Limb (tissue), 2 donors: ENCODE measurements around the gene TBX3.

ENCODE experiments used
- DNase-seq, 2 donors: peaks; one replicate each; pipeline ENCODE4 v3.0.0-alpha.2; 2016; ENCODE audit errors: extremely low spot score in 2 of 2

TBX3 gene

DNA sequence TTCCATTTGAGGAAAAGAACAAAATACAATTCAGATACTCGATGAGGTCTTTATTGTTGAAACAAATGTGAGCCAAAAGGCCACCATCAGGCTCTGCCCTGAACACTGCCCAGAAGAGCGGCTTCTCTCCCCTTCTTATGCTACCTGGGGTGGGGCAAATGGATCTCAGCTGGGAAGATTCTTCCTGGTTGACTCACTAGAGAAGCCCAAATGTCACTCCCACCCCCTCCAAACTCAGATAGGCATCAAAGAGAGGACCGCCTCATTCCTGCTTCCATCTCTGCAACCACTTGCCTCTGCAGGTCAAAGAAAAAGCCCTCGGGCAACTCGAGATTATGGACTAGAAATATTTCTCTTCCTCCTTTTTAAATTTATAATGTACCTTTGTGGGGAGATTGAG is 55.8 kb downstream of the TBX3 start:
- no peak for DNase-seq

DNA sequence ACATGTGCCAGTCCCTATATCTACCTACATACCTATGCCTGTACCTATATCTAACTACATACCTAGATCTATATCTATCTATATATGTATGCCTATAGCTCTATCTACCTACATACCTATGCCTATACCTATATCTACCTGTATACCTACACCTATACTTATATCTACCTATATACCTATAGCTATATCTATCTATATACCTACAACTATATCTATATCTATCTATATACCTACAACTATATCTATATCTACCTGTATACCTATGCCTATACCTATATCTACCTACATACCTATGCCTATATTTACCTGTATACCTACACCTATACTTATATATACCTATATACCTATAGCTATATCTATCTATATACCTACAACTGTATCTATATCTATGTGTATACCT is 56.6 kb downstream of the TBX3 start:
- DNase-seq = no peak

DNA sequence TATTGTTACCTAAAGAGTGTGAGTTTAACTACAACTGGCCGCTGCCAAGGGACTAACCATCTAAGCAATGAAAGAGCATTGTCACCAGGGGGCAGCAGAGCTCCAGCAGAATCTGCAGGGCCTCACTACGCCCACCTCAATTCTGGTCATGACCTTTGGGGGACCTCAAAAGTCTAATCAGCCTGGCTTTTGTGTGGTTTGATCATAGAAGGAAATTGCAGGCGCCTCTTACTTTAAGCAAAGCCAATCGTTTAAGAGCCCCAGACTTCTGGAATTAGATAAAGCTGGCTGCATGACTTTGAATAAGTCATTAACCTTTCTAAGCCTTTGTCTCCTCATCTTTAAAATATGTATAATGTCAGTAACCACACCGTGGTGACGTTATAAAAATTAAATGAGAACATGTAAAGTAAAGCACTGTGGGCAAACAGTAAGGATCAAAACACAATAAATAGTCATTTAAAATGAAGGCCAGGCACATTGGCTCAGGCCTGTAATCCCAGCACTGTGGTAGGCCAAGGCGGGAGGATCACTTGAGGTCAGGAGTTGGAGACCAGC is 58.6 kb downstream of the TBX3 start:
- DNase-seq = peak; percentile 11 to 68

DNA sequence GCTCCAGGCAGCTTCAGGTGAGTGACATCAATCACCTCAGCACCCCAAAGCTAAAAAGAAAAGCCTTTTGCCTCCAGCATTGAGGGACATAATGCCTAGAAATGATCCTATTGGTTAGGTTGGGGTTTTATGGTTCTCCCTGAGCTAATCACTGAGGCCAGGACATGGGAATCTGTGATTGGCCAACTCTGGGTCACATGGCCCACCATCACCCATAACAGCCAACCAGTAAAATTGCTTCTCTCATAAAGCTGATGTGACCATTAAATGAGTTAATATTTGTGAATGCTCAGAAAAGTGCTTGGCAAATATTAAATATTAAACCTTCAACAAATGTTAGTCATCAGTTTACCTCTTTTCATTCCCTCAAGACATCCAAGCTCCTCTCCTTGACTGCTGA is 60.2 kb downstream of the TBX3 start:
- no peak for DNase-seq
